ENCODE results near the gene CNTFR. TPM values are rescaled to one million over a fixed set of nuclear protein-coding genes. Genes with fewer than 3 reads are reported as not detected.
"Not testable (repeated sequence)": the region's sequence is repeated elsewhere in the genome, so short reads cannot be mapped to it uniquely, and the experiment has no call there.

Gene CNTFR
- total RNA-seq, 1 donor from 2014 or later: 23.2 TPM

DNA sequence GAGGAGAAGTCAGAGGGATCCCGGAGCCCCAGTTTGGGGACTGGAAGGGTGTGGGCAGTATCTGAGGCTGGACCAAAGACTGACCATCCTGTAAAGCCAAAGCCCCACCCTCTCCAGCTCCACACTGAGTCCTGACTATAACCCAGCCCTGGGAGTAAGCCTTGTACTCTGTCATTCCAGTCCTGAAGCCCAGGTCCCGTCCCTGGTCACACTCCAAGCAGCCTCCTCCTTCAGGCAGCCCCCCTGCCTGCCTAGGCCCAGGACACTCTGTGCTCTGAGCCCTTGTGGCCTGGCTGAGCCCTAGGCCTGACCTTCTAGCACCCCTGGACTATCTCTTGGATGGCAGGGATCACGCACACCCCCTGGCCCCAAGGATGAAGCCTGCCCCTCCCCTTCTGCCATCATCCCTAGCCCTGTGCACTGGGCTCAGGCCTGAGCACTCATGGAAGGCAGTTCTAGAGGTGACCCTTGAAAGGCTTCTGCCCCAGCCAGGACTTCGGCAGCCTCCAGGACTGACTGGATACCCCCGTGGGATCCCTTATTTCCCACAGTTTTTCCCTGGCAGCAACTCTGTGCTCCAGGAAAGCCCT is 38.7 kb downstream of the CNTFR start:
- intact Hi-C loops (cut with DNase I): loop anchor here (10.0 kb wide), 1 partner anchor 516 kb away; no protein-coding TSS in a partner anchor
- ATAC-seq (no peak), DNase-seq (ENCODE audit: low spot score) (no peak)

DNA sequence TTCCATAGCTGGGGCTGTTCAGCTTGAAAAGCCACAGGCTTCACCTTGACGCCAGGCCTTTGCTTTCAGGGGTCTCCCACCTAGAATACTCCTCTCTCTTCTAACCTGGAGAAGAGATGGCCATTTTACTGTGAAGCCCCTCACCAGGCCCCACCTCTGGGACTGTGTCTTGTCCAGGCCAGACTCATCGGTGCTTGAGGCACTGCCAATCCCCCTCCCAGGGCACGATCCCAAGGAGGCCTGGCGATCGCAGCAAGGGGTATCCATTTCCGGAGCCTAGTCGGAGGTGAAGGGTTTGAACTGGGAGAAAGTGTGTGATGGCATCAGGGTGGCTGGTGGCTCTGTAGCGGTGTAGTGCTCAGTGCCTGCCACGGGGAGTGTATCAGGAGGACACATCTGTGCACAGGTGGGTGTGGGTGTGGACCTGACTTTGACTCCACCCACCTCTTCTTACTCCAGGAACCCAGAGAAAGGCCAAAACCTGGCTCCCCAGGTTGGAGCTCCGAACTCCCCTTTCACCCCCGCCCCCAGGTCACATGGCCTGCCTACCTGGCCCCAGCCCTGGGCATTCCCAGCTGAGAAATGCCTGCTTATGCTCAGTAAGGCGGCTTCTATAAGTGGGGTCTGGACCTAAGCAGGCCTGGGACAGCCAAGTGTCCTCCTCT is 39.4 kb downstream of the CNTFR start:
- DNase-seq (ENCODE audit: low spot score): no peak
- ATAC-seq: no peak
- intact Hi-C loops (cut with DNase I): loop anchor here (10.0 kb wide), 1 partner anchor 515 kb away; no protein-coding TSS in a partner anchor

DNA sequence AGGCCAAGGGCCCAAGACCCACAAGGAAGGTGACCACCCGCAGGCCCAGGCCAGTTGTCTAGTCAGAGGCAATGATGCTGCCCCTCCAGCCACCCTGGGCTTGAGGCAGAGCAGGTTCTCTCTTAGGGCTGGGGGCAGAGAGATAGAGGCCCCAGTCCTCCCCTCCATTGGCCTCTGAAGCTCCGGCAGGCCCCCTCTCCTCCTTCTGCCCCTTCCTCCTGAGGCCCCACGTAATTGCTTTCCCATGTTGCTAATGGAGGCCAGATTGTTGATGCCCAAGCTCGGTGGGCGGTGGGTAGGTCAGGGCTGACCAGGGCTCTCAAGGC is 40.2 kb downstream of the CNTFR start:
- ATAC-seq (no peak), DNase-seq (ENCODE audit: low spot score) (no peak)
- intact Hi-C loops (cut with DNase I): loop anchor here (5.0 to 10.0 kb wide), 3 partner anchors 43 to 147 kb away; no protein-coding TSS in a partner anchor

DNA sequence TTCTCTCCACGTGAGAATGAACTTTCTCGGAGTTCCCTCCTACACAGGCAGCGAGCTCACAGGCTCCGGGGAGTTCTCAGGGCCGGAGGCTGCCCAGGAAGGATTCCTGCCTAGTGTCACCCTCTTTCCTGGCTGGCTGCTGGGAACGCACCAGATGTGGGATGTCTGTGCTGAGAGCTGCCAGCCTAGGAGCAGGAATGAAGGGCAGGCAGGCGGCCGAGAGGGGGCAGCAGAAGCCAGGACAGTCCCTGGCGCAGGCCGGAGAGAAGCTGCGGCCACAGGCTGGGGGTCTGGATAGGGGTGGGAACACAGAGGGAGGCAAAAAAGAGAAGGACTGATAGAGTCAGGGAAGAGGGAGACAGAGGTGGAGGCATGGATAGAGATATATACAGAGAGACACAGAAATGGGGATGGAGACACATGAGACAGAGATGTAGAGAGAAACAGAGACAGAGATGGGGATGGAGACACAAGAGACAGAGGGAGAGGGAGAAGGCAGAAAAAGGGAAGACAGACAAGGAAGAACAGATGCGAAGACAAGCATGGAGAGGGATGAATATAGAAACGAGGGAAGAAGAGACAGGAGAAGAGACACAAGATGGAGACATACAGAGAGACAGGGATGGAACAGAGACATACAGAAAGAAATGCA is 41.4 kb downstream of the CNTFR start:
- ATAC-seq (peak; percentile 92), DNase-seq (ENCODE audit: low spot score) (peak; percentile 88)
- intact Hi-C loops (cut with DNase I): loop anchor here (5.0 to 10.0 kb wide), 3 partner anchors 44 to 146 kb away; no protein-coding TSS in a partner anchor

DNA sequence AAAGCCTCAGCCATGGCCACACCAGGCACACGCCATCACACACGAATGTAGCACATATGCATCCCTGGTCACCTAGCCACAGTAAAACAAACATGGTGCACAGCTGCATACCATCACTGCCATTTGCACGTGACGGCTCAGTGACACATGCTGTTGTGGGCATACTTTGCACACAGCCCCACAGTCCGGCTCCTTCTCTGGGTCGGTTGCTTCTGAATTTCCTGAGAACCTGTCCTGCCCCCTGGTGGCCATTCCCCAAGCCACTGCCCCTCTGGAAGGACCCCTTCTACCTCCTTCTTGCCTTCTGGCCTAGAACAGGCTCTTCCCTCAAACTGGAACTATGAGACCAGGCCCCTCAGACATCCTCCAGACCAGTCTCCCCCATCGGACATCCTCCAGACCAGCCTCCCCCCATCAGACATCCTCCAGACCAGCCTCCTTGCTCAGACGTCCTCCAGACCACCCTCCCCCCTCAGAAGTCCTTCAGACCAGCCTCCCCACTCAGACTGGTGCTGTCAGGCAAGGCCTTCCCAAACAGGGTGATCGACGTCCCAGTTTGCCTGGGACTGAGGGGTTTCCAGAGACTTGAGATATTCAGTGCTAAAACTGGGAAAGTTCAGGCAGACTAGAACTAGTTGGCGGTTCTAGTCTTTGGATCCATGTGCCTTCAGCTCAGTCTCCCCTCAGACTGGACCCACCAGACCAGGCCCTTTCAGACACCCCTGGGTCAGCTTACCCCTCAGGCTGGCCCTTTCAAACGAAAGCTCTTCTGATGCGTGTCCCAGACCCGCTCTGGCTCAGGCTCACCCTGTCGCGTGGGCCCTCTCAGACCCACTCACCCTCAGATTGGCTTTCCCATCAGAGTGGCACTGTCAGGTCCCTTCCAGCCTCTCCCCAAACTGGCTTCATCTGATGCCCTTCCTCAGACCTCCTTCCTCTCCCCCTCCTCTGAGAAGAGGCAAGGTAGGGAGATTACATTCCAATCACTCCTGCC is 42.4 kb downstream of the CNTFR start:
- peak; percentile 76 for ATAC-seq
- DNase-seq (ENCODE audit: low spot score): peak; percentile 85
- intact Hi-C loops (cut with DNase I): loop anchor here (5.0 to 10.0 kb wide), 3 partner anchors 45 to 145 kb away; no protein-coding TSS in a partner anchor

DNA sequence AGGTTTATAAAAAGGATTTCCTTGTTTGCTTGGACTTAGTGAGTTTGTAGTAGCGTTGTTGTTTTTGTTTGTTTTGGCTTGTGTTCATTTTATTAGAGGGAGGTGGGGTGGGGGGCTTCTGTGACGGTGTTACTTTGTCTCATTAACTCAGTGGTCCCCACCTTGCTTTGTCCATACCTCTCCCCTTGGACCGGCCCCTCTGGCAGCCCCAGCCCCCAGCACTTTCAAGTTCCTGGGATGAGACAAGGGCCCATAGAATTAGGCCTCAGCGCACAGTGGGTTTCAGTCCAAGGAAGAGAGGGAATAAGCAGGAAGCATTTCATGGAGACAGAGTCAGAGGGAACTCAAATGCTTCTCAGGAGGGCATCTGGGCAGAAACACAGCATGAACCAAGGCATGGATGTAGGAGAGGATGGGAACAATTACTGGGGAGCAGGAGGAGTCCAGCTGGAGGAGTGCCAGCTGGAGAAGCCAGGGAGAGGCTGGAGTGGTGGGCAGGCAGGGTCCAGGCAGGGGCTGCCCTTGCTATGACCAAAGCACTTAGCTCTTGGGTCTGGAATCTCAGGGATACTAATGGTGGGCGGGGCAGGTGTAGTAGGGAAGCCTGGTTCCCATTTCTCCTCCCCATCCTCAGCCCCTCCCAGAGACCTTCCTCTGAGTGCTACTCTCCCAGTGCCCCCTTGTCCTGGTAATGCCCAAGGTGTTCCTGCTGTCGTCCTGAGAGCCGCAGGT is 43.3 kb downstream of the CNTFR start:
- DNase-seq (ENCODE audit: low spot score) (no peak), ATAC-seq (no peak)
- intact Hi-C loops (cut with DNase I): loop anchor here (5.0 to 10.0 kb wide), 3 partner anchors 46 to 144 kb away; no protein-coding TSS in a partner anchor

DNA sequence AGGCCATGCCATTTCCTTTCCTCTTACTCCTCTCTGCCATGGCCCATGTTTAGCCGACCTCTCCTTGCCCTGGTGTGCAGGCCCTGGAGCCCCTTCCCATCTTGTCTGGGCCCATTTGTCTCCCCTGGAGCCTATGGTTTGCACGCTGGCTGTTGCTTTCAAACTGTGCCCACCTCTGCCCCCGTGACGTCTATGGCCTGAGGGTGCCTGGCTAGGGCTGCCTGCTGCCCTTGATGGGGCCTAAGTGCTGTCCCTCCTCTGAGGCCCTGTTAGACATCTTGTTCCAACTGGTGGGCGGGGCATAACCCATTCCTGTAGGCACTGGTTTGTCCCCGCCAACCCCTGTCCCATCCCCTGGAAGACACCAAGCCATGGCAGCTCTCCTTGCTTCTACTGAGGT is 44.0 kb downstream of the CNTFR start:
- no peak for ATAC-seq
- intact Hi-C loops (cut with DNase I): loop anchor here (5.0 to 10.0 kb wide), 3 partner anchors 47 to 143 kb away; no protein-coding TSS in a partner anchor
- no peak for DNase-seq (ENCODE audit: low spot score)

DNA sequence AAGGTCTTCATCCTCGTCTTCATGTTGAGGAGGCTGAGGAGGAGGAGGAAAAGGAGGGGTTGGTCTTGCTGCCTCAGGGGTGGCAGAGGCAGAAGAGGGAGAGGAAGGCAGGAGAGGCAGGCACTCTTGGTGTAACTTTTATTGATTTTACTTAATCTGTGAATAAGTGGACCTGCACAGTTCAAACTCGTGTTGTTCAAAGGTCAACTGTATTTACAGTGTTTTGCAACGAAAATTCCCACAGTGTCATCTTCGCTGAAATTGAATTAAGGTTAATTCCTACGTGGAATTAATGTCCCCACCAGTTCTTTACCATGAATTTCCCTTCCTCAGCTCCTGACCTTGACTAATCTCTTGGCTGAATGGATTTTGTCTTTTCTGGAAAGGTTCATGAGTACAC is 45.5 kb downstream of the CNTFR start:
- DNase-seq (ENCODE audit: low spot score) (no peak), ATAC-seq (no peak)
- intact Hi-C loops (cut with DNase I): loop anchor here (10.0 kb wide), 1 partner anchor 49 kb away; no protein-coding TSS in a partner anchor

DNA sequence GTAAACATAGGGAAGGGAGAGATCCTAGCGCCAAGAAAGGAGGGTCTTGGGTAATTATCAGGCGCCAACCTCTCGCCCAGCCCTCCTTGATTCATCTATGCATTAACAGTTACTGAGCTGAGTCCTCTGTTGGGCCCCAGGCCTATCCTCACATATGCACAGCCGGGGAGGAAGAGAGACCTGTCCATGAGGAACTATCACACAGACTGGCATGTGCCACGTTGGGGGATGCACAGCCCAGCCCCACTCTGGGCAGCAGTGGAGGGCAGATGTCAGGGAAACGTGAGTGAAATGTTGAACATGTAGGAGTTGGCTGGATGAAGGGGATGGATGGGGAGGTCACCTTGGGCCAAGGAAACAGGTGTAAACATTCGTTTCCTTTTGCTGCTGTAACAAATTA is 48.0 kb downstream of the CNTFR start:
- intact Hi-C loops (cut with DNase I): loop anchor here (10.0 kb wide), 1 partner anchor 47 kb away; no protein-coding TSS in a partner anchor
- ATAC-seq (no peak), DNase-seq (ENCODE audit: low spot score) (no peak)

DNA sequence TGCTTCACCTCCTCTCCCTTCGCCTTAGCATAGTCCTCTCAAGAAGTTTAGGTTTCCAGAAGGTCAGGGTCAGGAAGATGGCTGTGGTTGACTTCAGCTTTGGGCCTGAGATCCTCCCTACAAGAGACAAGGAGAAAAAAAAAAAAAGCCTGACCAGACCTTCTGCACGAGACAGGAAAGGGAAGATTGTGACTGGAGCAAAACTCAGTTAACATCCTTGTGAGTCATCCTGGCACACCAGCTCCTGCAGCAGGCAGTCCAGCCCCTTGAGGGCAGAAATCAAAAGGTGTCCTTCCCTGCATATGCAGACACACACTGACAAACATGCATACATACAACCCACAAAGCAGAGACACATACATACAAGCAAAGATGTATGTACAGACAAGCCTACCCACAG is 48.7 kb downstream of the CNTFR start:
- DNase-seq (ENCODE audit: low spot score) (no peak), ATAC-seq (no peak)
- intact Hi-C loops (cut with DNase I): loop anchor here (10.0 kb wide), 1 partner anchor 46 kb away; no protein-coding TSS in a partner anchor

DNA sequence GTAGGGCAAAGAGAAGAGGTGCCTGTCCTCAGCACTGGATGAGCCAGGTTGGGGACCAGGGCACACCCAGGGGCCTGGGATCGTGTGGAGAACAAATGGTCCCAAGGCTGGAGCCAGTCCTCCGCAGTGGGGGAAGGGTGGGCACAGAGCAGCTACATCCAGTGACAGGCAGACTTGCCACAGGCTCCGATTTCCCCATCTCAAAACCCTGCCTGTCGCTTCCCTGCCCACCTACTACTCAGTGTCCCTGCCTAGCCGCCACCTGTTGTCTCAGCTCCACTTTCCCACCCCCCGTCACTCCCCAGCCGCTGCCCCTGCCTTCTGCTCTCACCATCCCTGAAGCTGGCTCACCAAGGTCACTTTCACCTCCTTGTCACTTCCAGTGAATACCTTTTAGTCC is 52.8 kb downstream of the CNTFR start:
- intact Hi-C loops (cut with DNase I): no loop called here
- DNase-seq (ENCODE audit: low spot score) (no peak), ATAC-seq (no peak)

DNA sequence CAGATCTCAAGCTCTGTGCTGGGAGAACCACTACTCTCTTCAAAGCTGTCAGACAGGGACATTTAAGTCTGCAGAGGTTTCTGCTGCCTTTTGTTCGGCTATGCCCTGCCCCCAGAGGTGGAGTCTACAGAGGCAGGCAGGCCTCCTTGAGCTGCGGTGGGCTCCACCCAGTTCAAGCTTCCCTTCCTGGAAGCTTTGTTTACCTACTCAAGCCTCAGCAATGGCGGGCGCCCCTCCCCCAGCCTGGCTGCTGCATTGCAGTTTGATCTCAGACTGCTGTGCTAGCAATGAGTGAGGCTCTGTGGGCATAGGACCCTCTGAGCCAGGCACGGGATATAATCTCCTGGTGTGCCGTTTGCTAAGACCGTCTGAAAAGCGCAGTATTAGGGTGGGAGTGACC is 57.5 kb downstream of the CNTFR start:
- ATAC-seq; DNase-seq (ENCODE audit: low spot score); intact Hi-C loops (cut with DNase I): not testable (repeated sequence)

DNA sequence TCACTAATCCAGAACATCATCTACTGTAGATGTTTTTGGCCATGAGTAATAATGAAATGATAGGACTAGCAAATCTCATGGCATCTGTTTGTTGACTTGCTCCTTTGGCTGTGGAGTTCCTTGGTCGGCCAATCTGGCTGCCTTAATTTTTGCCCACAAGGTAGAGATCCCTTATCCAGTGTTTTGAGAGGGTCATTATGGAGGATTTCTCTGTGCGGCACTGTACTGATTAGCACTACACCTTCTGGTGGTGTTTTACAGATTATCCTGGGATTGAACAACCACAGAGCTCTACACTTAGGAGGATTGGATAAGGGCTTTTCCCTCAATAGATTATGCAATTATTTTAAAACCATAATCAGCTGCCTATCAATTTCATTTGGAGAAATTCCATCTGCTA is 63.5 kb downstream of the CNTFR start:
- DNase-seq (ENCODE audit: low spot score): no peak
- intact Hi-C loops (cut with DNase I): no loop called here
- ATAC-seq: no peak

DNA sequence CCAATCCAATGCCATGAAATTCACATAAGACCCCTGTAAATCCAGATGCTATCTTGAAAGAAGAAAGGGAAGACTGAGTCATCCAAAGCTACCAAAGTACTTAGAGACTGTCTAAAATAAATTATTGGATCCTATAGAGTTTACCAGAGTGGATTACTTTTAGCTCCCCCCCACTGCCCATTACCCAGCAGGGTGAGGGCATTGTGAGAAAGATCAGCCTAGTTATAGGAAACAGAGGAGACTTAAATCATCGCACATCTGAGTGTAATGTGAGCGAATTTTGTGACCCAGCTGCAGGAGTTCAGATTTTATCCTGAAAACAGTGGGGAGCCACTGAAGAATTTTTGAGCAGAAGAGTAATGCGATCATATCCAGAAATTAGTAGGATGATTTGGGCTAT is 65.2 kb downstream of the CNTFR start:
- ATAC-seq: no peak
- intact Hi-C loops (cut with DNase I): no loop called here
- DNase-seq (ENCODE audit: low spot score): no peak

DNA sequence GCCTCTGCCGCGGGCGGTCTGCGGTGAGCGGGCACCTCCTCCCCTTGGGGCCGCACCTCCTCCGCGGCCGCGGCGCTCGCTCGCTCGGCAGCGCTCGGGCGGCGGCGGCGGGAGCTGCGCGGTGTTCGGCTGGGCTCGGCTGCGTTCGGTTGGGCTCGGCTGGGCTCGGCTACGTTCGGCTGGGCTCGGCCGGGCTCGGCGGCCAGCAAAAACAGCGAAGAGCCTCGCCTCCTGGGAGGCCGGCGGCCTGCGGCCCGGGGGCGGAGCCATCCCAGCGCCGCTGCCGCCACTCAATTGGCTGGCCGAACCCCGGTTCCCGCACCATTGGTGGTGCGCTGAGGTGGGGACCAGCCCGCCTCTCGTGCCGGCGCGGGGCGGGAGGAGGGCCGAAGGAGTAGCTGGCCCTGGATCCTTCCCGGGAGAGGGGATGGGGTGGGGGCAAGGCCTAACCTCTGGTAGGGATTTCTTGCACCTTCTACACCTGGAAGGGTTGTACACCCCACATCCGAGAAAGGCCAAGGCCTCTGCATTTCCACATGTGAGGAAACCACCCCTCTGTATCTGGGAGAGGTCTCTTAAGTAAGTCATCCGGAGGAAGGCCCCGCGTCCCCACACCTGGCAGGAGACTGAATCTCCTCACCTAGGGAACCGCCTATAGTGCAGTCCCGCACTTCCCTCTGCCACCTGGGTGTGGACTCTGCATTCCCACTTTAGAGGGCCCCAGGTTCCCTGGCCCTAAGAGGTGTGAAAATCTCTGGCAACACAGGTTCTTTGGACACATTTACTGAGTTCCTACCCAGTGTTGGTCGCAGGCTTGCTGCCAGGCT is 66.3 kb downstream of the CNTFR start, which contains the start of gene ENHO:
TSS of gene ENHO (minus strand) at position 20 of the 827 bp plus-strand sequence. CDS start 1,295 bp downstream, outside the sequence.
- DNase-seq (ENCODE audit: low spot score) (peak; percentile 92), ATAC-seq (peak; percentile 96)
- intact Hi-C loops (cut with DNase I): no loop called here

DNA sequence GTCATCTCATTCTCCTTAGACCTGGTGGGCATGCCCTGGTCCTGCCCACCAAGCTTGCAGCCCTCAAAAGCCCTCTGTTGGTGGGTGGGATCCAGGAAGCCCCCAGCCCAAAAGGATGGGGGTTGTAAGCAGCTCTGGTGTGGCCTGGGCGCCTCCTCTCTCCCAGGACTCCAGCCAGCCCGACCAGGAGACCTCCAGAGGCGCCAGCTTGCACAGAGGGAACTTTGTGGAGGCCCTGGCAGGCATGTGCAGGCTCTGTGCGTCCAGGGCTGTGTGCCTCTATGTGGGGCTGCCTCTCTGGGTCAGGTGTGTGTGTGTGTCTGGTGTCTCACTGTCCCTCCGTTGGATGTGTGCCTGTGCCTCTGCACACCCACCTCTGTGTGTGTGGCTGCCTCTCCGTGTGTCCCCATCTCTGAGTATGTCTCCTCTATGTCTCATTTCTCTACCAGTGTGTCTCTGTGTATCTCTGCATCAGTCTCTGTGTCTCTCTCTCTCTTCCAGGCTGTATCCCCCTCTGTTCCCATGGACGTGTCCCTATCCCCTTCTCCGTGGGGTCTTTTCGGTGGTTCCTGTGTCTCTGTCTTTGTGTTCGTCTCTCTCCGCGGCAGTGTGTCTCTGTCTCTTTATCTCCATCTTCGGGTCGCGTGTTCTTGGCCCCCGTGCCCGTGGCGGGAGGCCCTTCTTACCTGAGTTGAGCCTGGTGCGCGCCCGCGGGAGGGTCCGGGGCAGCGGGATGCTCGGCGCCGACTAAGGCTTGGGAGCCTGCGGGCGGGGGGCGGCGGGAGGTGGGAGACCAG is 67.2 kb downstream of the CNTFR start:
- intact Hi-C loops (cut with DNase I): no loop called here
- peak; percentile 54 for DNase-seq (ENCODE audit: low spot score)
- peak; percentile 7 for ATAC-seq
